Measurements from ENCODE around the gene CD33. TPM values are rescaled to one million over a fixed set of nuclear protein-coding genes. Genes with fewer than 3 reads are reported as not detected.
"Not testable (repeated sequence)": the region's sequence is repeated elsewhere in the genome, so short reads cannot be mapped to it uniquely, and the experiment has no call there.

The CD33 gene
- total RNA-seq, 2 experiments from 2014 or later: 0.26 to 0.27 TPM

- no peak overlapping the region for H3K4me3 Mint-ChIP-seq
- H3K36me3 Mint-ChIP-seq (ENCODE audit: low read depth): no peaks in the 10 kb centered on the region
- POLR2A ChIA-PET: no interaction called here
- intact Hi-C loops (cut with DNase I, micrococcal nuclease): no loop called here
- no peaks in the 10 kb centered on the region for H3K4me1 Mint-ChIP-seq
- no peaks in the 10 kb centered on the region for H3K9me3 Mint-ChIP-seq (ENCODE audit: low read depth)
- no peak overlapping the region for H3K27ac Mint-ChIP-seq
- DNase-seq: no peak
- ATAC-seq: peak; percentile 98
- no peaks in the 10 kb centered on the region for H3K27me3 Mint-ChIP-seq
- CTCF ChIA-PET: no interaction called here
These were observed 30.2 kb upstream of the CD33 start for GRCh38 chr19:51194527-51195315.

DNA sequence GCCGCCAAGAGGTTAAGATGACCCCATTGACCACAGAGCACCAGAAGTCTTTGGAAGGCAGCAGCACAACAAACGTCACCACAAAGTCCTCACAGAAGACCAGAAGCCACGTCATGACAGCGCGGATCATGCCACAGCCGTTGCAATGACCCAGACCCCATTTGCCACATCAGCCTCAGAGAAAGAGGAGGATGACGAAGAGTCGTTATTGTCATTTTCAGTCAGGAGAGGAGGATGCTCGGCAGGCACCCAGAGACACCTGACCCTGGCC is 29.6 kb upstream of the CD33 start:
- peaks cover 1% of the 10 kb centered on the region for H3K27me3 Mint-ChIP-seq
- POLR2A ChIA-PET: no interaction called here
- no peak for ATAC-seq

DNA sequence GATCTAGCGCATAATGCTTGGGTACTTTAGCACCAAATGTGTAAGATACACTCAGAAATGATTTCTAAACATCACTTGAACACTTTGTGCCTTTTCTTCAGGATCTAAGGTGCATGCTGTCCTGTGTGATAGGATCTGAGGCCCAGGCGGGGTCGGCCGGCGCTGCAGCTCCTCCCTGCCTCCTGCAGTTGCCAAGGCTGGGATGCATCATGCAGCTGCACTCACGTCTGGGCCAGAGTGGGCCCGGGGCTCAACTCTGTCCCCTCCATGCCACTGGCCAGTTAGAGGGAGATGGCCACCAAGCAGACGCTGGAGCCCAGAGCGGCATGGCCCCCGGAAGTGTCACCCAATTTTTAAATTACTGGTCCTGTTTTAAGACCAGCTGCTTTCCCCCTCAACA is 29.3 kb upstream of the CD33 start:
- H3K36me3 Mint-ChIP-seq (ENCODE audit: low read depth): no peaks in the 10 kb centered on the region
- no peaks in the 10 kb centered on the region for H3K4me1 Mint-ChIP-seq
- intact Hi-C loops (cut with DNase I, micrococcal nuclease): no loop called here
- no peaks in the 10 kb centered on the region for H3K9me3 Mint-ChIP-seq (ENCODE audit: low read depth)
- ChIA-PET POLR2A (no interaction called here), CTCF (no interaction called here)
- no peak overlapping the region for H3K4me3 Mint-ChIP-seq
- peaks cover 5% of the 10 kb centered on the region for H3K27me3 Mint-ChIP-seq
- DNase-seq: no peak
- no peak for ATAC-seq
- no peak overlapping the region for H3K27ac Mint-ChIP-seq

More for the DNA sequence above, 29.6 kb upstream of the CD33 start:
- Mint-ChIP-seq H3K9me3 (ENCODE audit: low read depth) (no peaks in the 10 kb centered on the region), H3K4me1 (no peaks in the 10 kb centered on the region), H3K36me3 (ENCODE audit: low read depth) (no peaks in the 10 kb centered on the region), H3K4me3 (no peak overlapping the region), H3K27ac (no peak overlapping the region)
- DNase-seq: no peak
- intact Hi-C loops (cut with DNase I, micrococcal nuclease): no loop called here
- CTCF ChIA-PET: no interaction called here

DNA sequence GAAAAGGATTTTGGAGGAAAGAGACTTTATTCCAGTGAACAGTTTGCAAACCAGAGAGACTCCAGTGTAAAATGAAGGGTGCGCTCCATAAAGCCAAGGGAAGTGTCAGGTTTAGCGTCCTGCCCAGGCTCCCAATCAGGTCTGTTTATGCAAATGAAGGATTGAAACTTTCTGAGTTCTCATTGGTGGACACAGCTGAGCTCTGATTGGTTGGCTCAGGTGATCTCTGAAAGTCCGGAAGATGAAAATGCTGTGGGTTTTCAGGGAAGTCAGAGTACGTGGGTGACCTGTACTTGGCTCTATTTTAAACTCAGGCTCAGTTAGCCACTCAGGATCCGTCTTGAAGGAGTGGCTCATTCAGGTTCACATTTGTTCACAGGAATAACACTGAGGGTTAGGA is 28.7 kb upstream of the CD33 start:
- ChIA-PET POLR2A (no interaction called here), CTCF (no interaction called here)
- Mint-ChIP-seq H3K9me3 (ENCODE audit: low read depth) (no peaks in the 10 kb centered on the region), H3K4me1 (no peaks in the 10 kb centered on the region), H3K36me3 (ENCODE audit: low read depth) (no peaks in the 10 kb centered on the region), H3K27ac (no peak overlapping the region), H3K4me3 (no peak overlapping the region), H3K27me3 (peaks cover 6% of the 10 kb centered on the region)
- intact Hi-C loops (cut with DNase I, micrococcal nuclease): no loop called here
- DNase-seq (no peak), ATAC-seq (no peak)

DNA sequence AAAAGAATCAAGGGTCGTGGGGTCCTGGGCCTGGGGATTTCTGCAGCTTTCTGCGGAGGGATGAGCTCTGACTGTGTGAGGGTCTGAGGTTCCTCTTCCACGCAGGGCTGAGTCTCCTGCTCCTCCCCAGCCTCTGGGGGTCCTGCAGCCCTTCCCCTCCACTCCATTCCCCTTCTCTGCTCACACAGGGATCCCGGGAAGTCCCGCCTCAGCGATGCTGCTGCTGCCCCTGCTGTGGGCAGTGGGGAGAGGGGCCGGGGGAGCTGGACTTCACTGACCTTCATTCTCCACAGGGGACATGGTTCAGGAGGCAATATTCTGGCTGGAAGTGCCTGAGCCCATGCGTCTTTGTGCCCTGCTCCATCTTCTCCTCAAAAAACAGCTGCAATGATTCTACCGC is 26.2 kb upstream of the CD33 start:
- Mint-ChIP-seq H3K27ac (no peak overlapping the region), H3K36me3 (ENCODE audit: low read depth) (no peaks in the 10 kb centered on the region), H3K27me3 (peaks cover 10% of the 10 kb centered on the region), H3K4me3 (no peak overlapping the region), H3K4me1 (no peaks in the 10 kb centered on the region), H3K9me3 (ENCODE audit: low read depth) (no peaks in the 10 kb centered on the region)
- ChIA-PET POLR2A (no interaction called here), CTCF (no interaction called here)
- intact Hi-C loops (cut with DNase I, micrococcal nuclease): no loop called here
- ATAC-seq: no peak
- no peak for DNase-seq

- POLR2A ChIA-PET: no interaction called here
- DNase-seq (no peak), ATAC-seq (no peak)
- H3K36me3 Mint-ChIP-seq (ENCODE audit: low read depth): no peaks in the 10 kb centered on the region
- H3K9me3 Mint-ChIP-seq (ENCODE audit: low read depth): no peaks in the 10 kb centered on the region
- no peak overlapping the region for H3K4me3 Mint-ChIP-seq
- H3K27ac Mint-ChIP-seq: no peak overlapping the region
- intact Hi-C loops (cut with DNase I, micrococcal nuclease): no loop called here
- peaks cover 10% of the 10 kb centered on the region for H3K27me3 Mint-ChIP-seq
- CTCF ChIA-PET: no interaction called here
- H3K4me1 Mint-ChIP-seq: no peaks in the 10 kb centered on the region
These were observed 24.7 kb upstream of the CD33 start for GRCh38 chr19:51200071-51200666.

- Mint-ChIP-seq H3K9me3 (ENCODE audit: low read depth) (no peaks in the 10 kb centered on the region), H3K36me3 (ENCODE audit: low read depth) (no peaks in the 10 kb centered on the region), H3K4me3 (no peak overlapping the region), H3K4me1 (no peaks in the 10 kb centered on the region), H3K27ac (no peak overlapping the region), H3K27me3 (peaks cover 10% of the 10 kb centered on the region)
- ChIA-PET POLR2A (no interaction called here), CTCF (interaction anchor here (0.6 kb wide), 1 partner anchor 508 kb away, joined by 3 read pairs; no protein-coding TSS in a partner anchor)
- ATAC-seq: no peak
- DNase-seq: no peak
- intact Hi-C loops (cut with DNase I, micrococcal nuclease): no loop called here
These were observed 23.2 kb upstream of the CD33 start for GRCh38 chr19:51201712-51202111.

DNA sequence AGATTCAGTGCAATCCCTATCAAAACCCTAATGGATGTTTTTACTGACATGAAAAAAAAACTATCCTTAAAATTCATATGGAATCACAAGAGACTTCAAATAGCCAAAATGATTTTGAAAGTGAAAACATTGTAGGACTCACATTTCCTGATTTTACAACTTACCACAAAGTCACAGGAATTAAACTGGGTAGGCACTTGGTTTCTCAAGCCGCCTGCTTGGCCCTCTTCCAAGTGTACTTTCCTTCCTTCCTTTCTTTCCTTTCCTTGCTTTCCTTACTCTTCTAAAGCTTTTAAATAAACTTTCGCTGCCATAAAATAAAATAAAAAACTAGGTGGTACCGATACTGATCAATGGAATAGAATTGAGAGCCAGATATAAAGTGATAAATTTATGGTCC is 21.0 kb upstream of the CD33 start:
- ATAC-seq: no peak
- intact Hi-C loops (cut with DNase I, micrococcal nuclease): no loop called here
- ChIA-PET POLR2A (no interaction called here), CTCF (no interaction called here)
- Mint-ChIP-seq H3K27ac (no peak overlapping the region), H3K27me3 (peaks cover 21% of the 10 kb centered on the region), H3K36me3 (ENCODE audit: low read depth) (no peaks in the 10 kb centered on the region), H3K4me1 (no peaks in the 10 kb centered on the region), H3K9me3 (ENCODE audit: low read depth) (no peaks in the 10 kb centered on the region), H3K4me3 (no peak overlapping the region)
- no peak for DNase-seq

DNA sequence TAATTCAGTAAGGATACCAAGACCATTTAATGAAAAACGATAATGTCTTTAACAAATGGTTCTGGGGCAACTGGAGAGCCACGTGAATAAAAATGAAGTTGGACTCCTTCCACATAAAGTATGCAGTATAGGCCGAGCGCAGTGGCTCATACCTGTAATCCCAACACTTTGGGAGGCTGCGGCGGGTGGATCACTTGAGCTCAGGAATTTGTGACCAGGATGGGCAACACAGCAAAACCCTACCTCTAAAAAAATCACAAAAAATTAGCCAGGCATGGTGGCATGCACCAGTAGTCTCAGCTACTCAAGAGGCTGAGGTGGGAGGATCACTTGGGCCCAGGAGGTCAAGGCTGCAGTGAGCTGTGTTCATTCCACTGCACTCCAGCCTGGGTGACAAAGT is 20.6 kb upstream of the CD33 start:
- Mint-ChIP-seq H3K4me3 (no peak overlapping the region), H3K9me3 (ENCODE audit: low read depth) (no peaks in the 10 kb centered on the region), H3K27me3 (peaks cover 21% of the 10 kb centered on the region), H3K27ac (no peak overlapping the region), H3K4me1 (no peaks in the 10 kb centered on the region), H3K36me3 (ENCODE audit: low read depth) (no peaks in the 10 kb centered on the region)
- ATAC-seq (no peak), DNase-seq (no peak)
- ChIA-PET CTCF (no interaction called here), POLR2A (no interaction called here)
- intact Hi-C loops (cut with DNase I, micrococcal nuclease): no loop called here

DNA sequence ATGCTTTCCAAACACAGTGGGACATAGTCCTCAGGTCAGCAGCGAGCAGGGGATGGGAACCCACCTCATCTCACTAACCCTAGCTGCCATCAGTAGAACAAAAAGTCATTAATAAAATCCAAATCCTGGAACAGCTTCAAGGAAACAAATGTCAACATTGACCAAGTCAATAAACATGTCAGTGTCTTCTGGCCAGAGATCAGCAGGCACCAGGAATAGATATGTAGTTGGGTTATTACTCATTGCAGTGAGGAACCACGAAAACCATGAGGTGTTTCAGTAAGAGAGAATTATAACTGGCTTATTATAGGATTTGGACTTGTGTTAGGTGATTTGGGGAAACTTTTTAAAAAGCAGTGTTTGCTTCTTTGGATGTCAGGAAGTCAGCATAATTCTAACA is 17.1 kb upstream of the CD33 start:
- no peak overlapping the region for H3K27ac Mint-ChIP-seq
- no peaks in the 10 kb centered on the region for H3K4me1 Mint-ChIP-seq
- DNase-seq (no peak), ATAC-seq (no peak)
- intact Hi-C loops (cut with DNase I, micrococcal nuclease): no loop called here
- H3K9me3 Mint-ChIP-seq (ENCODE audit: low read depth): no peaks in the 10 kb centered on the region
- CTCF ChIA-PET: no interaction called here
- peaks cover 21% of the 10 kb centered on the region for H3K27me3 Mint-ChIP-seq
- POLR2A ChIA-PET: no interaction called here
- H3K36me3 Mint-ChIP-seq (ENCODE audit: low read depth): no peaks in the 10 kb centered on the region
- H3K4me3 Mint-ChIP-seq: no peak overlapping the region

GRCh38 chr19:51210191-51210784 is 14.6 kb upstream of the CD33 start:
- no peaks in the 10 kb centered on the region for H3K36me3 Mint-ChIP-seq (ENCODE audit: low read depth)
- ChIA-PET POLR2A (no interaction called here), CTCF (no interaction called here)
- H3K4me3 Mint-ChIP-seq: no peak overlapping the region
- intact Hi-C loops (cut with DNase I, micrococcal nuclease): no loop called here
- H3K27me3 Mint-ChIP-seq: peaks cover 17% of the 10 kb centered on the region
- H3K27ac Mint-ChIP-seq: no peak overlapping the region
- no peak for ATAC-seq
- H3K9me3 Mint-ChIP-seq (ENCODE audit: low read depth): no peaks in the 10 kb centered on the region
- no peaks in the 10 kb centered on the region for H3K4me1 Mint-ChIP-seq
- DNase-seq: no peak

DNA sequence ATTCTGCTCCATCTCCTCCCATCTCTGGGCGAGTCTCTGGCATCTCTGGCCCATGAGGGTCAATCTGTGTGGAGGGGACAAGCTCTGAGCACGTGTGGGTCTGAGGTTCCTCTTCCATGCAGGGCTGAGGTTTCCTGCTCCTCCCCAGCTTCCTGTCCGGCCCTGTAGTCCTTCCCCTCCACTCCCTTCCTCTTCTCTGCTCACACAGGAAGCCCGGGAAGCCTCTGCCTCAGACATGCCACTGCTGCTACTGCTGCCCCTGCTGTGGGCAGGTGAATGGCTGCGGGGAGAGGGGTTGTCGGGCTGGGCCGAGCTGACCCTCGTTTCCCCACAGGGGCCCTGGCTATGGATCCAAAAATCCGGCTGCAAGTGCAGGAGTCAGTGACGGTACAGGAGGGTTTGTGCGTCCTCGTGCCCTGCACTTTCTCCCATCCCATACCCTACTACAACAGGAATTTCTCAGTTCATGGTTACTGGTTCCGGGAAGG is 14.0 kb upstream of the CD33 start:
- POLR2A ChIA-PET; CTCF ChIA-PET; H3K9me3 Mint-ChIP-seq (ENCODE audit: low read depth); H3K36me3 Mint-ChIP-seq (ENCODE audit: low read depth); DNase-seq; H3K4me3 Mint-ChIP-seq; ATAC-seq; H3K27ac Mint-ChIP-seq; intact Hi-C loops (cut with DNase I, micrococcal nuclease); H3K4me1 Mint-ChIP-seq: not testable (repeated sequence)
- peaks cover 17% of the 10 kb centered on the region for H3K27me3 Mint-ChIP-seq
